Neutrophil (primary cell): ENCODE results near the gene SMIM5.

Source experiments
- H3K27ac ChIP-seq: fragments of 200-600 bp; sonication (generic); 2 replicates; pipeline ENCODE4 v1.5.1; 2016; ENCODE audit warnings: mild to moderate bottlenecking, moderate library complexity
- H3K27me3 ChIP-seq: fragments of 200-600 bp; sonication (generic); 2 replicates; pipeline ENCODE4 v1.6.0; 2016; ENCODE audit warnings: mild to moderate bottlenecking
- H3K36me3 ChIP-seq: fragments of 200-600 bp; sonication (generic); 2 replicates; pipeline ENCODE4 v1.5.1; 2017
- H3K4me1 ChIP-seq, 2 experiments: fragments of 200-600 bp in 1 of 2; sonication (generic) in 1 of 2; 1 replicate in 1 of 2; 2 replicates in 1 of 2; pipeline versions ENCODE4 v1.5.1 to v1.6.1; 2013 to 2016; ENCODE audit warnings: low read depth in 1 of 2, low read length in 1 of 2, mild to moderate bottlenecking in 1 of 2, moderate library complexity in 1 of 2; ENCODE audit not compliant: control insufficient read depth in 1 of 2, insufficient read depth in 1 of 2
- H3K4me3 ChIP-seq, 2 experiments: fragments of 200-600 bp in 1 of 2; sonication (generic) in 1 of 2; 1 replicate in 1 of 2; 2 replicates in 1 of 2; pipeline ENCODE4 v1.5.1; 2013 to 2016; ENCODE audit warnings: low read depth in 1 of 2, low read length in 1 of 2, mild to moderate bottlenecking in 1 of 2, moderate library complexity in 1 of 2
- H3K9me3 ChIP-seq: fragments of 200-600 bp; sonication (generic); 2 replicates; pipeline ENCODE4 v1.5.1; 2016
- CTCF ChIP-seq: fragments of 200-600 bp; sonication (generic); IDR thresholded peaks from 2 replicates; pipeline ENCODE4 v1.5.1; 2016; ENCODE audit warnings: antibody characterized with exemption

Gene SMIM5

GRCh38 chr17:75594499-75595283 is 38.5 kb upstream of the SMIM5 start:
- no peak overlapping the region for H3K4me3 ChIP-seq
- no peak overlapping the region for H3K27ac ChIP-seq
- H3K9me3 ChIP-seq = no peaks in the 10 kb centered on the region
- H3K36me3 ChIP-seq = peaks cover 26% of the 10 kb centered on the region
- no peaks in the 10 kb centered on the region for H3K27me3 ChIP-seq
- peaks cover 3 to 9% of the 10 kb centered on the region in 2 experiments for H3K4me1 ChIP-seq
- TF ChIP-seq CTCF = no peak

GRCh38 chr17:75595284-75595919 is 37.8 kb upstream of the SMIM5 start:
- H3K4me1 ChIP-seq = peaks cover 0 to 2% of the 10 kb centered on the region in 2 experiments

DNA sequence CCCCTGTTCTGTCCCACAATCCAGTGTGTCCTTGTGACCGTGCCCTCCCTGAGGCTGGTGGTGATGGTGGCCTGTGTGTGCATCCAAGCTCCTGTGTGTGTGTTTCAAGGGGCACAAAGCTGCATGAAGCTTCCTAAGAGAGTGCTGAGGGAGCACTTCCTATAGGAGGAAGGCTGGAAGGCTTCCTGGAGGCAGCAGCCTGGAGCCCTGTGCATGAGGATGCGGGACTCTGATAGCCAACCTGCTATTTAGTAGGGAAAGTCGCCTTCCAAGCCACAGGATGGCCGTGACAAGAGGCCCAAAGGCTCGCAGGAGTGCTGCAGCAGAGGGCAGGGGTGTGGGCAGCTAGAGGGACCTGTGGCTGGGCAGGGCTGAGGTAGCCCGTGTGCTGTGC is 37.3 kb upstream of the SMIM5 start:
- H3K9me3 ChIP-seq = no peaks in the 10 kb centered on the region
- H3K4me1 ChIP-seq = no peaks in the 10 kb centered on the region
- H3K4me3 ChIP-seq = no peak overlapping the region
- no peak overlapping the region for H3K27ac ChIP-seq
- no peak for TF ChIP-seq CTCF
- H3K36me3 ChIP-seq = peaks cover 26% of the 10 kb centered on the region
- H3K27me3 ChIP-seq = no peaks in the 10 kb centered on the region

More at GRCh38 chr17:75595284-75595919, 37.8 kb upstream of the SMIM5 start:
- Histone ChIP-seq H3K27ac (no peak overlapping the region), H3K36me3 (peaks cover 26% of the 10 kb centered on the region), H3K9me3 (no peaks in the 10 kb centered on the region), H3K4me3 (no peak overlapping the region), H3K27me3 (no peaks in the 10 kb centered on the region)
- TF ChIP-seq CTCF = no peak

- Histone ChIP-seq H3K9me3 (no peaks in the 10 kb centered on the region), H3K4me3 (no peak overlapping the region), H3K36me3 (peaks cover 29% of the 10 kb centered on the region), H3K4me1 (no peaks in the 10 kb centered on the region), H3K27ac (no peak overlapping the region), H3K27me3 (no peaks in the 10 kb centered on the region)
- TF ChIP-seq CTCF = no peak
Observed at GRCh38 chr17:75596320-75597087, 36.7 kb upstream of the SMIM5 start.

- no peaks in the 10 kb centered on the region for H3K27me3 ChIP-seq
- no peak overlapping the region for H3K27ac ChIP-seq
- peak; percentile 79 for TF ChIP-seq CTCF
- H3K36me3 ChIP-seq = peaks cover 35% of the 10 kb centered on the region
- H3K4me3 ChIP-seq = no peak overlapping the region
- H3K4me1 ChIP-seq = no peaks in the 10 kb centered on the region
- H3K9me3 ChIP-seq = no peaks in the 10 kb centered on the region
Observed at GRCh38 chr17:75601057-75601987, 31.9 kb upstream of the SMIM5 start.
